GM10266 (cell line): ENCODE measurements around the gene AHDC1.

Experiments
- DNase-seq: peaks from one replicate; pipeline ENCODE4 v3.0.0; 2012; ENCODE audit errors: extremely low spot score
- TF ChIP-seq, protein P1 (sequence below): IDR thresholded peaks from 2 replicates; pipeline ENCODE4 v1.5.1; 2012; ENCODE audit warnings: mild to moderate bottlenecking, low read depth; ENCODE audit not compliant: control insufficient read depth, insufficient read depth; ENCODE audit errors: missing control alignments

The AHDC1 gene

DNA sequence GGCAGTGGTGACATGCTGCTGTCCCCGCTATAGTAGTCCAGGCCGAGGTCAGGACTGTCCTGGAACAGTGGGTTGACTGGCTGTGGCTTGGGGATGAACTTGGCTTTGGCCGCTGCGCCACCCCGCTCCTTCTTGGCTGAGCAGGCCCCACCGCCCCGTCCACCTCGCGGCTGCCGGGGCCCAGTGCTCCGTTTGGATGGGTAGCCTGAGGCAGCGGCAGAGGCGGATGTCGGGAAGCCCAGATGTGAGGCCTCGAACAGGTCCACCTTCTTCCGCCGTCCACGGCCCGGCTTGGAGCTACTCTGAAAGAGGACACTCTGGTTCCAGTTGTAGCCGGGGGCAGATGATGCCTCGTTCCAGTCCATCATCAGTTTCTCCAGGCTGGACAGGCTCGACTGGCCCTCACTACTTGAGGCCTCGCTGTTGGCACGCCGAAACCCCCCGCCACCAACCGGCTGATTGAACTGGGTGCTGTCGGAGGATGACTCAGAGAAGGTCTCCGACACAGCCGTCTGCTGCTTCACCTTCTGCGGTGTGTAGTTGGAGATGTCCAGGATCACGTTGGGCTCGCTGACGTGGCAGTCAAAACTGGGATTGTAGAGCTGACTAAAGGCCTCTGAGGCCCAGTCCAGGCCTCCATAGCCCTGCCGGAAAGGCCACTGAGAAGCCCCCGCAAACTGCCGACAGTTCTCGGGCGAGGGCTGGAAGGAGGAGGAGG, 55.6 kb downstream of the AHDC1 start:
- TF ChIP-seq, protein P1, sequence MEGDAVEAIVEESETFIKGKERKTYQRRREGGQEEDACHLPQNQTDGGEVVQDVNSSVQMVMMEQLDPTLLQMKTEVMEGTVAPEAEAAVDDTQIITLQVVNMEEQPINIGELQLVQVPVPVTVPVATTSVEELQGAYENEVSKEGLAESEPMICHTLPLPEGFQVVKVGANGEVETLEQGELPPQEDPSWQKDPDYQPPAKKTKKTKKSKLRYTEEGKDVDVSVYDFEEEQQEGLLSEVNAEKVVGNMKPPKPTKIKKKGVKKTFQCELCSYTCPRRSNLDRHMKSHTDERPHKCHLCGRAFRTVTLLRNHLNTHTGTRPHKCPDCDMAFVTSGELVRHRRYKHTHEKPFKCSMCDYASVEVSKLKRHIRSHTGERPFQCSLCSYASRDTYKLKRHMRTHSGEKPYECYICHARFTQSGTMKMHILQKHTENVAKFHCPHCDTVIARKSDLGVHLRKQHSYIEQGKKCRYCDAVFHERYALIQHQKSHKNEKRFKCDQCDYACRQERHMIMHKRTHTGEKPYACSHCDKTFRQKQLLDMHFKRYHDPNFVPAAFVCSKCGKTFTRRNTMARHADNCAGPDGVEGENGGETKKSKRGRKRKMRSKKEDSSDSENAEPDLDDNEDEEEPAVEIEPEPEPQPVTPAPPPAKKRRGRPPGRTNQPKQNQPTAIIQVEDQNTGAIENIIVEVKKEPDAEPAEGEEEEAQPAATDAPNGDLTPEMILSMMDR: no peak
- no peak for DNase-seq

GRCh38 chr1:27547220-27548116, 56.5 kb downstream of the AHDC1 start:
- TF ChIP-seq, protein P1: no peak
- no peak for DNase-seq

DNA sequence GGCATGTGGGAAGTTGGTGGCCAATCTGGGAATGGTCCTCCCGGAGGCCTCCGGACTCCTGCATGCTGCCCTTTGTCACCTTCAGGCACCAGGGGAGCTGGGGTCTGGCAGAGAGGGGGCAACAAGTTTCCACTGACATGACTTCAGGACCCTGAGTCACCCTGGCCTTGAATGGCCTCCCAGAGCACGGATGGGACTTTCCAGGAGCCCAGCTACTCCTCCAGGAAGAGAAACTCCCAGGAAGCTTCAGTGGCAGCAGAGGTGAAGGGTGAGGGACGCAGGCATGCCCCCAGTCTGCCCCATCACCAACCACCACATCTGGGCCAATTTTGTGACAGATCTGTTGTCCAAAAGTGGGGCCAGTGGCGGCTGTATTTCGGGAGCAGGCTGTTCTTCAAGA, 58.1 kb downstream of the AHDC1 start:
- TF ChIP-seq, protein P1: no peak

GRCh38 chr1:27545271-27545670, 58.7 kb downstream of the AHDC1 start:
- TF ChIP-seq, protein P1: no peak
- no peak for DNase-seq

More for the DNA sequence above, 58.1 kb downstream of the AHDC1 start:
- DNase-seq: no peak

- DNase-seq: no peak
- TF ChIP-seq, protein P1: no peak
Measured at GRCh38 chr1:27544834-27545233, 59.1 kb downstream of the AHDC1 start.

DNA sequence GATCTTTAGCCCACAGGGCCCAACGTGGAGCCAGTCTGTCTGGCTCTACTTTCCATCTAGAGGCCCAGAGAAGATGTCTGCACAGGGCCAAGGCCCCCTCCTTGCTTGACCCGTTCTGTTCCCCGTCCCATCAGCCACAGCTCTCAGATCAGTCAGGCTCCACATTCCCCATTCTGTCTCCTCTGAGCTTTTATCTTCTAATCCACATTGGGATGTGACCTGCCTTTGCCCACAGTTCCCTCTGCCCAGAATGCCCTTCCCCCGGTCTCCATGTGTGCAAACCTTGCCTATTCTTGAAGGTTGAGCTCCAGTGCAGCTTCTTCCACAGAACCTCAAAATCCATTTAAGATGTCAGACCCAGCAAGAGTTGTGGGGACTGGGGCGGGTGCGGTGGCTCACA, 60.7 kb downstream of the AHDC1 start:
- TF ChIP-seq, protein P1: no peak
- DNase-seq: no peak
